WERI-Rb-1 (cell line): ENCODE measurements around the gene UCHL5.
A peak's percentile ranks its signal among the peaks of the same experiment; 100 is the strongest.

Source experiments
- DNase-seq: peaks from one replicate; pipeline ENCODE4 v3.0.0-alpha.2; 2020
- H3K27ac ChIP-seq: fragments of 250-450 bp; sonication (Bioruptor Pico); 2 replicates; pipeline ENCODE4 v1.5.1; 2020; ENCODE audit warnings: mild to moderate bottlenecking, moderate library complexity
- H3K27me3 ChIP-seq: fragments of 250-450 bp; sonication (Bioruptor Pico); 2 replicates; pipeline ENCODE4 v1.5.1; 2021; ENCODE audit warnings: mild to moderate bottlenecking, low read depth, moderate library complexity; ENCODE audit not compliant: insufficient read depth, severe bottlenecking
- H3K36me3 ChIP-seq: fragments of 250-450 bp; sonication (Bioruptor Pico); 2 replicates; pipeline ENCODE4 v1.5.1; 2020; ENCODE audit warnings: mild to moderate bottlenecking, moderate library complexity
- H3K4me3 ChIP-seq: 2 replicates; pipeline ENCODE4 v1.5.1; 2011; ENCODE audit warnings: low read depth, mild to moderate bottlenecking, control low read depth, low read length
- H3K9me3 ChIP-seq: fragments of 250-450 bp; sonication (Bioruptor Pico); 2 replicates; pipeline ENCODE4 v1.5.1; 2021; ENCODE audit warnings: mild to moderate bottlenecking, moderate library complexity; ENCODE audit not compliant: severe bottlenecking
- TF ChIP-seq, protein P1 (sequence below): IDR thresholded peaks from 2 replicates; pipeline ENCODE4 v1.5.1; 2011; ENCODE audit warnings: low read depth, mild to moderate bottlenecking, control low read depth, inconsistent platforms, low read length

Gene UCHL5

DNA sequence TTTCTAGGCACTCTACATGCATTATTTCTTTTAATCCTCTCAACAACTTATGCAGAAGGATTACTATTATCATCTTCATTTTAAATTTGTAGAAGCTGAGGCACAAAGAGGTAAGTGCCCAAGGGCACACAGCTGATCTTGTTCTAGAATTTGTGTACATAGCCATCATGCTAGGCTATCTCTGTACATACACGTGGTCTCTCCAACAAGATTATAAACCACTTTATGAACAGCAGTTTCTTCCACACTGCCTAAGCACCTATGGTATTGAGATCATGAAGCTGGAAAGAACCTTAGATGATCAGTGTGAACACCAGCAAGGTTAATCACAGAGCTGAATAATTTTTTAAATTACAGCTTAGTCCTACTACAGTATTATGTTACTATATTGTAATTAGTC lies 28.9 kb downstream of the UCHL5 start:
- no peaks in the 10 kb centered on the region for H3K9me3 ChIP-seq
- H3K27me3 ChIP-seq, result no peaks in the 10 kb centered on the region
- TF ChIP-seq, protein P1, sequence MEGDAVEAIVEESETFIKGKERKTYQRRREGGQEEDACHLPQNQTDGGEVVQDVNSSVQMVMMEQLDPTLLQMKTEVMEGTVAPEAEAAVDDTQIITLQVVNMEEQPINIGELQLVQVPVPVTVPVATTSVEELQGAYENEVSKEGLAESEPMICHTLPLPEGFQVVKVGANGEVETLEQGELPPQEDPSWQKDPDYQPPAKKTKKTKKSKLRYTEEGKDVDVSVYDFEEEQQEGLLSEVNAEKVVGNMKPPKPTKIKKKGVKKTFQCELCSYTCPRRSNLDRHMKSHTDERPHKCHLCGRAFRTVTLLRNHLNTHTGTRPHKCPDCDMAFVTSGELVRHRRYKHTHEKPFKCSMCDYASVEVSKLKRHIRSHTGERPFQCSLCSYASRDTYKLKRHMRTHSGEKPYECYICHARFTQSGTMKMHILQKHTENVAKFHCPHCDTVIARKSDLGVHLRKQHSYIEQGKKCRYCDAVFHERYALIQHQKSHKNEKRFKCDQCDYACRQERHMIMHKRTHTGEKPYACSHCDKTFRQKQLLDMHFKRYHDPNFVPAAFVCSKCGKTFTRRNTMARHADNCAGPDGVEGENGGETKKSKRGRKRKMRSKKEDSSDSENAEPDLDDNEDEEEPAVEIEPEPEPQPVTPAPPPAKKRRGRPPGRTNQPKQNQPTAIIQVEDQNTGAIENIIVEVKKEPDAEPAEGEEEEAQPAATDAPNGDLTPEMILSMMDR, result no peak
- peaks cover 10% of the 10 kb centered on the region for H3K36me3 ChIP-seq
- no peak overlapping the region for H3K4me3 ChIP-seq
- no peak for DNase-seq
- no peak overlapping the region for H3K27ac ChIP-seq

DNA sequence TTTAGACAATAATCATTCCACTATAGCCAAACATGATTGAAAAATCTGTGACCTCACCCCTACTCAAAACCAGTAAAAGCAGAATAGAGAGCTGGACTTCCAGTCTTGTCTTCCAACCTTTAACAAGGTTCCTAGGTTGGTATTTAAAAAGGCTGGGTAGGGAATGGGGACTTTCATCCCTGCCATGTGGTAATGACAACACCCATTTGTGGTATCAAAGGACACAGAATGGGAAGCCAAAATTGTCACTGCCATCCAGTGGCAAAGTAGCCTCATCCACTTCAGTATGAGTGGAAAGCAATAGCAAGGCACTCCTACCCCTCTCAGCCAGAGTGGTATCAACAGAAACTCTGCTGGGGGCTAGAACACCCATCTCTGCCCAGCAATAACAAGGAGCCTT lies 33.9 kb downstream of the UCHL5 start:
- TF ChIP-seq, protein P1, result no peak
- H3K27ac ChIP-seq, result no peak overlapping the region
- peaks cover 16% of the 10 kb centered on the region for H3K36me3 ChIP-seq
- no peaks in the 10 kb centered on the region for H3K9me3 ChIP-seq
- no peaks in the 10 kb centered on the region for H3K27me3 ChIP-seq
- H3K4me3 ChIP-seq, result no peak overlapping the region
- no peak for DNase-seq

DNA sequence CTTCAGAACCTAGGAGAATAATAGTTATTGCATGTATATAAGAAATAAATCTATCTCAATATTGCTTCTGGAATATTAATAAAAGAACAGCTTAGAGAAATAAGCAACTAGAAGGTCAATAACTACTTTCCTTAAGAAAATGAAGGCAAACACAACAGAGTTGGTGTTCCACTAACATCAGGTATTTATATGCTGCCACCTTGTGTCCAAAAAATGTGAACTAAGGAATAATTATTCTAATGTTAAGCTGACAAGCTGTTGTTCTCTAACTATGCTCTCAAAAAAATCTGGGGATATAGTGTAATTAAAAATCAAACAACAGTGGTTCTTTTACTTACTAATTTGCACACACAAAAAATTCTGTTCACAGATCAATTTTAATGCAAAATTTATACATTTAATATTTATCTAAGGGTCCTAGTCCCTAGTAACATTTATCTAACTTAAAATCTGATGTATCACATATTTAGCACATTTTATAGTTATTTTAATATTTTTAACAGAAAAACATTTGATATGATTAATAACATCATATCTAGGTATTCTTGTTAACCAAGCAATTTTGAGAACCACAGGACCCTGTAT lies 39.6 kb downstream of the UCHL5 start:
- Histone ChIP-seq H3K9me3 (no peaks in the 10 kb centered on the region), H3K27me3 (no peaks in the 10 kb centered on the region), H3K27ac (no peak overlapping the region), H3K36me3 (peaks cover 9% of the 10 kb centered on the region), H3K4me3 (no peak overlapping the region)
- no peak for DNase-seq
- TF ChIP-seq, protein P1, result peak; percentile 28; the same call in 1 of the 2 replicates

DNA sequence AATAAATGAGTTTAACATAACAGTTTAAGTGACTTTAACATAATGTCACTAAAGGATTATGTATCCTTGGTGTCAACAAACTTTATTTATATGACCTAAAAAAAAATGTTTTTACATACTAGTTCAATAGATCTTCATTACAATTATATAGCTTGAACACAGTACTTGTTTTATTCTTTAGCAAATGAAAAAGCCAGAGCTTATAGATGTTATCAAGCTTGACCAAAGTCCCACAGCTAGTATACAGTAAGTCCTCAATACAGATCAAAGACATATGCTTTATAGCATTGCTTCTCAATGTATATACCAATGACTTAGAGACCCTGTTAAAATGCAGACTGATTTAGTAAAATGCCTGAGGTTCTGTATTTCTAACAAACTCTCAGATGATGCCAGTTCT lies 42.4 kb downstream of the UCHL5 start:
- DNase-seq, result no peak
- no peaks in the 10 kb centered on the region for H3K27me3 ChIP-seq
- H3K9me3 ChIP-seq, result no peaks in the 10 kb centered on the region
- H3K36me3 ChIP-seq, result peaks cover 3% of the 10 kb centered on the region
- TF ChIP-seq, protein P1, result no peak
- H3K4me3 ChIP-seq, result no peak overlapping the region
- H3K27ac ChIP-seq, result no peak overlapping the region

DNA sequence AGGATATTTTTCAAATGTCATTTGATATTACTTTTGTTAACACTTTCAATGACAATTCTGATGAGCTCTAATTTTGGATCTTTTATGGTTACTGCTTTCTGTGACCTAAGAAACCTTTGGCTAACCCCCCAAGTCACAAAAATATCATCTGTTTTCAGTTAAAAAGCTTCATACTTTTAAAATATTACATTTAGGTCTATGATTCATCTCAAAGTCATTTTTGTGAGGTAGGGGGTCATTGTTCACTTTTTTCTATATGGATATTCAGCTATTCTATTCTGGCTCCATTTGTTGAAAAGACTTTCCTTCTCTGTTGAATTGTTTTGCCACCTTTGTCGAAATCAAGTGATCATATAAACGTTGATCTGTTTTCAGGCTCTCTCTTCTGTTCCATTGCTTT lies 44.8 kb downstream of the UCHL5 start:
- H3K27ac ChIP-seq, result no peak overlapping the region
- no peak for DNase-seq
- H3K9me3 ChIP-seq, result no peaks in the 10 kb centered on the region
- peaks cover 3% of the 10 kb centered on the region for H3K36me3 ChIP-seq
- H3K27me3 ChIP-seq, result no peaks in the 10 kb centered on the region
- TF ChIP-seq, protein P1, result no peak
- no peak overlapping the region for H3K4me3 ChIP-seq

DNA sequence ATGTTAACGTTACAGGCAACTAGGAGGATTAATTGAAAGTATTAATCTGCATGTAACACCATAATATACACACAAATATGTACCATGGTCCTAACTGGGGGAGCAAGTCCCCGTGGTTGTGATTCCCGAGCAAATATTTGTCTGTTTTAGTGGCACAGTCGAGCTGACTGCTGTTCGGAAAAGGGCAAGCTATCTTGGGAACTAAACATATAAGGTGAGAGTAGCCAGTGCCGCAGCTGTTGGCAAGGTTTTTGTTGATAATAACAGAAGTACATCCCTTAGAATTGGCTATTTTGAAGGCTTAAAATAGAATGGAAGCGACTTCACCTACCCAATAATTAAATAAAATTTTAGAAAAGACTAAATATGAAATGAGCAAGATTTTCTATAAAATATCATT lies 45.5 kb downstream of the UCHL5 start:
- Histone ChIP-seq H3K4me3 (no peak overlapping the region), H3K9me3 (no peaks in the 10 kb centered on the region), H3K27ac (no peak overlapping the region), H3K36me3 (peaks cover 3% of the 10 kb centered on the region), H3K27me3 (no peaks in the 10 kb centered on the region)
- TF ChIP-seq, protein P1, result no peak
- no peak for DNase-seq
